Lung (tissue), 12 donors: ENCODE data around the gene SHANK2. TPM values are rescaled to one million over a fixed set of nuclear protein-coding genes. Genes with fewer than 3 reads are reported as not detected.

Source experiments
- ATAC-seq: fragments of 200-7000 bp; cut with Tn5 transposase; one replicate; pipeline ENCODE4 v1.9.1; 2020; ENCODE audit warnings: moderate number of reproducible peaks; ENCODE audit not compliant: insufficient read depth, low FRiP score
- DNase-seq, 3 donors: peaks; one replicate each; pipeline ENCODE4 v3.0.0-alpha.2; 2013 to 2017
- H3K27ac ChIP-seq, 2 donors: one replicate each; pipeline ENCODE4 v1.5.1; 2013; ENCODE audit warnings: mild to moderate bottlenecking in 2 of 2, moderate library complexity in 2 of 2, control low read depth in 1 of 2, inconsistent platforms in 1 of 2, low read depth in 1 of 2, low read length in 1 of 2
- H3K27me3 ChIP-seq, 3 donors: one replicate each; pipeline ENCODE4 v1.5.1; 2013; ENCODE audit warnings: low read length in 2 of 3; ENCODE audit not compliant: control insufficient read depth in 3 of 3, insufficient read depth in 3 of 3
- H3K36me3 ChIP-seq, 4 donors: one replicate each; pipeline ENCODE4 v1.5.1; 2013; ENCODE audit warnings: low read length in 4 of 4, mild to moderate bottlenecking in 1 of 4, moderate library complexity in 1 of 4; ENCODE audit not compliant: control insufficient read depth in 4 of 4, insufficient read depth in 4 of 4
- H3K4me1 ChIP-seq, 5 donors: one replicate each; pipeline ENCODE4 v1.5.1; 2013; ENCODE audit warnings: low read length in 5 of 5, mild to moderate bottlenecking in 2 of 5, moderate library complexity in 1 of 5; ENCODE audit not compliant: control insufficient read depth in 5 of 5, insufficient read depth in 5 of 5
- H3K4me3 ChIP-seq: one replicate; pipeline ENCODE4 v1.5.1; 2013; ENCODE audit warnings: mild to moderate bottlenecking, control low read depth, moderate library complexity
- H3K9ac ChIP-seq, 2 donors: one replicate each; pipeline ENCODE4 v1.5.1; 2013; ENCODE audit warnings: low read length in 2 of 2, control low read depth in 1 of 2; ENCODE audit not compliant: insufficient read depth in 1 of 2
- H3K9me3 ChIP-seq, 4 donors: one replicate each; pipeline ENCODE4 v1.5.1; 2013; ENCODE audit warnings: low read length in 3 of 4, mild to moderate bottlenecking in 1 of 4, moderate library complexity in 1 of 4; ENCODE audit not compliant: control insufficient read depth in 4 of 4, insufficient read depth in 3 of 4
- CTCF ChIP-seq: IDR thresholded peaks from 2 replicates; pipeline ENCODE4 v1.5.1; 2012; ENCODE audit warnings: mild to moderate bottlenecking; ENCODE audit errors: control extremely low read depth, extremely low read depth
- WGBS, 2 donors: extraction: QIAGEN DNeasy Blood & Tissue Kit; methylation state at CpG; one replicate each; pipeline ENCODE4 v1.1.7; 2013; 5-methylcytosine and 5-hydroxymethylcytosine counted together
- polyA plus RNA-seq, 2 donors: library from polyadenylated mRNA; stranded (reverse); fragments of 200-250 nt; gene quantifications; one replicate each; pipeline ENCODE4 v1.2.1, GENCODE V29; 2013
- total RNA-seq, 2 donors: library from RNA; depleted of rRNA in 1 of 2; stranded (reverse); fragments of >200 nt in 1 of 2; gene quantifications; one replicate each; pipeline ENCODE4 v1.2.1, GENCODE V29; 2014 to 2021
- donor health status: control.
- donor health status: control.
- donor health status: Bipolar disorder and iron deficiency.
- donor health status: healthy.
- donor health status: DM: yes; HTN: yes; CAD: no.

The SHANK2 gene
- total and polyA plus RNA-seq, 4 donors, result 3.0 to 55.4 (median 25.9) TPM

GRCh38 chr11:71223081-71223405, 29.3 kb downstream of the SHANK2 start:
- 92% methylated on average over 11 of the region's 11 CpGs for WGBS, 2 donors
- Histone ChIP-seq H3K4me1 (no peaks in the 10 kb centered on the region), H3K4me3 (no peak overlapping the region), H3K27ac (no peak overlapping the region), H3K9ac (no peak overlapping the region), H3K9me3 (peaks cover 0 to 2% (median 0%) of the 10 kb centered on the region in 4 donors), H3K27me3 (no peaks in the 10 kb centered on the region), H3K36me3 (peaks cover 0 to 7% (median 0%) of the 10 kb centered on the region in 4 donors)
- no peak for DNase-seq
- no peak for TF ChIP-seq CTCF
- ATAC-seq, result no peak

GRCh38 chr11:71222318-71223080, 29.9 kb downstream of the SHANK2 start:
- Histone ChIP-seq H3K4me3 (no peak overlapping the region), H3K9ac (no peak overlapping the region), H3K27ac (no peak overlapping the region), H3K9me3 (peaks cover 0 to 2% (median 0%) of the 10 kb centered on the region in 4 donors), H3K27me3 (no peaks in the 10 kb centered on the region), H3K4me1 (no peaks in the 10 kb centered on the region), H3K36me3 (peaks cover 0 to 7% (median 0%) of the 10 kb centered on the region in 4 donors)
- 78% methylated on average over 22 of the region's 22 CpGs for WGBS, 2 donors
- ATAC-seq (no peak), DNase-seq (peak in 1 of 3 donors; percentile 26)
- TF ChIP-seq CTCF, result no peak

- Histone ChIP-seq H3K4me1 (no peaks in the 10 kb centered on the region), H3K9me3 (peaks cover 0 to 2% (median 0%) of the 10 kb centered on the region in 4 donors), H3K27me3 (no peaks in the 10 kb centered on the region), H3K4me3 (no peak overlapping the region), H3K9ac (no peak overlapping the region), H3K27ac (no peak overlapping the region), H3K36me3 (peaks cover 0 to 7% (median 0%) of the 10 kb centered on the region in 4 donors)
- ATAC-seq (no peak), DNase-seq (no peak)
- WGBS, 2 donors, result 85 to 89% methylated on average over 10 of the region's 10 CpGs
- TF ChIP-seq CTCF, result no peak
Measured at GRCh38 chr11:71221821-71222220, 30.6 kb downstream of the SHANK2 start.
